MM.1S (cell line): ENCODE results near the gene LCNL1.

ENCODE experiments used
- CTCF ChIP-seq: fragments of 300-600 bp; sonication (generic); IDR thresholded peaks from 2 replicates; pipeline ENCODE4 v1.5.1; 2016; ENCODE audit warnings: antibody characterized with exemption, low read length, mixed read lengths
- EZH2 ChIP-seq: fragments of 300-600 bp; sonication (generic); optimal IDR thresholded peaks from 2 replicates; pipeline ENCODE3; 2017; ENCODE audit warnings: low read depth, mild to moderate bottlenecking, antibody characterized with exemption, low read length, mixed read lengths
- EZH2phosphoT487 ChIP-seq: fragments of 300-600 bp; sonication (generic); IDR thresholded peaks from 2 replicates; pipeline ENCODE4 v1.6.1; 2018; ENCODE audit warnings: antibody characterized with exemption, low read length

- TF ChIP-seq CTCF (no peak), EZH2 (no peak), EZH2phosphoT487 (no peak)
These were observed 28.3 kb upstream of the LCNL1 start for GRCh38 chr9:136954270-136955083.
